ENCODE measurements around the gene ZNRF4.

- TF ChIP-seq EZH2 (optimal IDR thresholded peaks at IDR 0.05; ENCODE audit: low read depth, low read length) (no peak), CTCF (IDR thresholded peaks at IDR 0.05; ENCODE audit: low read length) (no peak), EZH2phosphoT487 (IDR thresholded peaks at IDR 0.05; ENCODE audit: low read length) (no peak)
These were observed 37.0 kb downstream of the ZNRF4 start for GRCh38 chr19:5492281-5492634.

Data from MM.1S (cell line).